Thymus (tissue), 11 donors: Measurements from ENCODE around the gene CES2. TPM values are rescaled to one million over a fixed set of nuclear protein-coding genes. Genes with fewer than 3 reads are reported as not detected.
"Not testable (repeated sequence)": the region's sequence is repeated elsewhere in the genome, so short reads cannot be mapped to it uniquely, and the experiment has no call there.

Source experiments
- DNase-seq, 9 donors: peaks; one replicate each; pipeline ENCODE4 v3.0.0-alpha.2; 2013; ENCODE audit warnings: low spot score in 9 of 9, low read depth in 6 of 9, missing footprints in 1 of 9
- H3K27ac ChIP-seq, 2 donors: one replicate each; pipeline ENCODE4 v1.5.1; 2013; ENCODE audit warnings: control low read depth in 1 of 2, low read depth in 1 of 2, low read length in 1 of 2, mild to moderate bottlenecking in 1 of 2, moderate library complexity in 1 of 2
- H3K27me3 ChIP-seq, 2 donors: one replicate each; pipeline ENCODE4 v1.5.1; 2013; ENCODE audit warnings: low read length in 1 of 2; ENCODE audit not compliant: control insufficient read depth in 2 of 2, insufficient read depth in 1 of 2
- H3K36me3 ChIP-seq, 2 donors: one replicate each; pipeline ENCODE4 v1.5.1; 2013; ENCODE audit warnings: low read length in 1 of 2, mild to moderate bottlenecking in 1 of 2, moderate library complexity in 1 of 2; ENCODE audit not compliant: control insufficient read depth in 2 of 2, insufficient read depth in 2 of 2
- H3K4me1 ChIP-seq, 2 donors: one replicate each; pipeline ENCODE4 v1.5.1; 2013; ENCODE audit warnings: low read length in 2 of 2; ENCODE audit not compliant: control insufficient read depth in 2 of 2, insufficient read depth in 2 of 2
- H3K4me3 ChIP-seq, 2 donors: one replicate each; pipeline ENCODE4 v1.5.1; 2013; ENCODE audit warnings: low read length in 2 of 2, control low read depth in 1 of 2, mild to moderate bottlenecking in 1 of 2
- H3K9me3 ChIP-seq, 2 donors: one replicate each; pipeline ENCODE4 v1.5.1; 2013; ENCODE audit warnings: low read length in 1 of 2, mild to moderate bottlenecking in 1 of 2; ENCODE audit not compliant: control insufficient read depth in 2 of 2, insufficient read depth in 1 of 2
- WGBS: extraction: QIAGEN DNeasy Blood & Tissue Kit; methylation state at CpG from one replicate; pipeline ENCODE4 v1.1.7; 2013; 5-methylcytosine and 5-hydroxymethylcytosine counted together
- polyA plus RNA-seq: library from polyadenylated mRNA; stranded (reverse); fragments of 200-250 nt; gene quantifications from one replicate; pipeline ENCODE4 v1.2.3, GENCODE V29; 2013
- total RNA-seq: library from RNA; stranded (reverse); fragments of 120-200 nt; gene quantifications from one replicate; pipeline ENCODE4 v1.2.4, GENCODE V29; 2013
- donor health status: healthy.

CES2 gene
- total and polyA plus RNA-seq, 2 donors = 15.8 to 16.7 TPM

DNA sequence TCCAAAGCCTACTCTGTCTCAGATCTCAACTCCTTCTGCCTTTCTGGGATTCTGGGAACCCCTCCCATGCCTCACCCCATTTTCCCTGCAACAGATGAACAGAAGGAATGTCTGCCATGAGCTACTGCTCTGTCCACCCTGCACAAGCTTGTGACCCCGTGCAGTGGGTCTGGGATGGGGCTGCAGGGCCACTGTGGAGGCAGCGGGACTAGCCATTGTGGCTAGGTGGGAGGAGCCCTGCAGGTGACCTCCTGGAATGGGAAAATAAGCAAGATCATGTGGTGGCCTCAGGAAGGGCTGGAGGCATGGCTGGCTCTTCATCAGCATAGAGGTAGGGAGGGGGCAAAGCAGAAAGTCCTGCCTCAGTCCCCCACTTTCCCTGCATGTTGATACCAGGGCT, 41.3 kb upstream of the CES2 start:
- 74% methylated on average over 2 of the region's 2 CpGs for WGBS

DNA sequence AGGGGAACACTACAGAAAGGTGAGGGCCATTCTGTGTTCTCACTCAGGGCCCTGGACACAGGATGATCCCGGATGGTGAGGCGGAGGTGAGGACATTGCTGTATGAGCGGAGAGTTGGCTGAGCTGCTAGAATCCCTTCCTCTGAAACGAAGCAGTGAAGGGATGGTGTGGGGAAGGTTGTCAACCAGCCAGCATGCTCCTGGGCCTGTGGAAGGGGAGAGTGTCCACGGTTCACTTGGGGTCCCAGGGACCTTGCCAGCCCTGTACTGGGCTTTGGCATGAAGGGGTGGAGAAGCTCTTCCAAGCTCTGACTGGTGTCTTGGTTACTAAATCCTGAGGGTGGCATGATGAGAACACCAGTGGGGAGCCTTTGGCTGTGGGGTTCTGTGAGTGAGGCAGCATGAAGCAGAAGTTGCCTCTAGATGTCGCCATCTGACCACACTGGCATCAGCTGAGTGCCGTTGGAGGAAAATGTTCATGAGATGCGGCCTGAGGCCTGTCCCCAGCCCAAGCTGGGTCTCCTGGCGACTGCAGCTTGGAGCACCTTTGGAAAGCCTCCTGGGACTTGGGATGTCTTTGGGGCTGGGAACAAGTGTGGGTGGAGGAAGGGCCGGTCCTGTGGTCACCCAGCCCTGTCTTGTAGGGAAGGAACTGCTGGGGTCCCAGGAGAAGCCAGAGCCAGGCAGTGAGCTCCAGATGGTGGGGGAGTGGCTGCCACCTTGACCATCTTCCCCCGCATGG, 40.2 kb upstream of the CES2 start:
- no peak overlapping the region for H3K4me3 ChIP-seq
- H3K27ac ChIP-seq = no peak overlapping the region
- DNase-seq = peak in 5 of 9 donors; percentile 37 to 72 (median 55)
- peaks cover 0 to 4% of the 10 kb centered on the region in 2 donors for H3K27me3 ChIP-seq
- WGBS = 64% methylated on average over 11 of the region's 11 CpGs
- no peaks in the 10 kb centered on the region for H3K4me1 ChIP-seq
- H3K36me3 ChIP-seq = no peaks in the 10 kb centered on the region
- H3K9me3 ChIP-seq = no peaks in the 10 kb centered on the region

More for the DNA sequence above, 41.3 kb upstream of the CES2 start:
- no peak for DNase-seq
- no peaks in the 10 kb centered on the region for H3K9me3 ChIP-seq
- H3K4me3 ChIP-seq = no peak overlapping the region
- no peaks in the 10 kb centered on the region for H3K36me3 ChIP-seq
- no peak overlapping the region for H3K27ac ChIP-seq
- H3K4me1 ChIP-seq = no peaks in the 10 kb centered on the region
- H3K27me3 ChIP-seq = no peaks in the 10 kb centered on the region

DNA sequence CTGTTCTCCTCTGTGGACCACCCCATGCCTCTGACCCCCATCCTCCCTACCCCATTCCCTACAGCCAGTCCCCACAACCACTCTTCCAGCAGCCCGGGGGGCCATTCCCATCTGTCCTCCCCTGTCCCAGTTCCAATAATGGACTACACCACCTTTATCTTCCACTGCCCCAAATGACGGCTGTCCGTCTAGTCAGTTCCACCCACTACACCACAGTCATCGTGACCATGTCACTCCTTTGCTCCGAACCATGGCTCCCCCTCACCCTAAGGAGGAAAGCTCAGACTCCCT, 39.7 kb upstream of the CES2 start:
- H3K27ac ChIP-seq = no peak overlapping the region
- H3K27me3 ChIP-seq = peaks cover 0 to 8% of the 10 kb centered on the region in 2 donors
- H3K9me3 ChIP-seq = no peaks in the 10 kb centered on the region
- no peaks in the 10 kb centered on the region for H3K36me3 ChIP-seq
- H3K4me3 ChIP-seq = no peak overlapping the region
- no peak for DNase-seq
- no peaks in the 10 kb centered on the region for H3K4me1 ChIP-seq
- WGBS = 98% methylated on average over 5 of the region's 5 CpGs

DNA sequence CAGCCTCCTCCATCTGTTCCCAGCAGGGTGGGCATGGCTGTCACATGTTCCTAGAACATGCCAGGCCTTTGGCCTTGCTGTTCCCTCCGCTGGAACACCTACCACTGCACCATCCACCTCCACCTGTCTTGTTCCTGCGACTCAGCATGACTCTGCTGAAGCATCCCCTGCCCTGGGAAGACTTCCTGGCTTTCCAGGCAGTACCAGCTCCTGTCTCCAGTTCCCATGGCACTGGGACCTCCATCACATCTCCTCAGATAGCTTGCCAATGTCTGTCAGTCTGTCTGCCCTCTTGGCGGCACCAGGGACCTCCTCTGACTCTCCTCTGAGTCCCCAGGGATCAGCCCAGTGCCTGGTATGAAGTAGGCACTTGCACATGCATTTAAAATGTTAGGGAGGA, 39.3 kb upstream of the CES2 start:
- no peak for DNase-seq
- Histone ChIP-seq H3K27ac (no peak overlapping the region), H3K27me3 (peaks cover 0 to 11% of the 10 kb centered on the region in 2 donors), H3K4me3 (no peak overlapping the region), H3K9me3 (no peaks in the 10 kb centered on the region), H3K4me1 (no peaks in the 10 kb centered on the region), H3K36me3 (no peaks in the 10 kb centered on the region)
- WGBS = 96% methylated on average over 3 of the region's 3 CpGs

DNA sequence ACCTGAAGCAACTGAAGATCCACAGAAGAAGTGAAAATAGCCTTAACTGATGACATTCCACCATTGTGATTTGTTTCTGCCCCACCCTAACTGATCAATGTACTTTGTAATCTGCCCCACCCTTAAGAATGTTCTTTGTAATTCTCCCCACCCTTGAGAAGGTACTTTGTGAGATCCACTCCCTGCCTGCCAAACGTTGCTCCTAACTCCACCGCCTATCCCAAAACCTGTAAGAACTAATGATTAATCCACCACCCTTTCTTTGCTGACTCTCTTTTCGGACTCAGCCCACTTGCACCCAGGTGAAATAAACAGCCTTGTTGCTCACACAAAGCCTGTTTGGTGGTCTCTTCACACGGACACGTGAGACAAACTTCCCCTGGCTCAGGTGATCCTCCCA, 38.6 kb upstream of the CES2 start:
- not testable (repeated sequence) for H3K36me3 ChIP-seq, H3K4me3 ChIP-seq, H3K27ac ChIP-seq, H3K9me3 ChIP-seq, H3K4me1 ChIP-seq, DNase-seq
- H3K27me3 ChIP-seq = peaks cover 0 to 14% of the 10 kb centered on the region in 2 donors
- WGBS = 95% methylated on average over 5 of the region's 5 CpGs

DNA sequence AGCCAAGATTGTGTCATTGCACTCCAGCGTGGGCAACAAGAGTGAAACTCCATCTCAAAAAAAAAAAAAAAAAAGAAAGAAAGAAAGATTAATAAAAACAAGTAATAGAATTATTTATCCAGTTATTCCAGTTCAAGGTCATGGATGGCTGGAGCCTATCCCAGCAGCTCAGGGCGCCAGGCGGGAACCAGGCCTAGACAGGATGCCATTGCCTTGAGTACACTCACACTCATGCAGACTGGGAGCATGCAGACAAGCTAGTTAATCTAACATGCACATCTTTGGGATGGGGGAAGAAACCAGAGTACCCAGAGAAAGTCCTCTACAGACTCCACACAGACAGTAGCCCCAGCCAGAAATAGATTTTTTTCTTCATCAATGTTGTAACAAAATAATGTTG, 37.1 kb upstream of the CES2 start:
- WGBS = 95% methylated on average over 3 of the region's 3 CpGs
- DNase-seq = no peak
- H3K4me1 ChIP-seq = no peaks in the 10 kb centered on the region
- no peak overlapping the region for H3K4me3 ChIP-seq
- H3K36me3 ChIP-seq = no peaks in the 10 kb centered on the region
- H3K27ac ChIP-seq = no peak overlapping the region
- H3K27me3 ChIP-seq = peaks cover 0 to 14% of the 10 kb centered on the region in 2 donors
- no peaks in the 10 kb centered on the region for H3K9me3 ChIP-seq

DNA sequence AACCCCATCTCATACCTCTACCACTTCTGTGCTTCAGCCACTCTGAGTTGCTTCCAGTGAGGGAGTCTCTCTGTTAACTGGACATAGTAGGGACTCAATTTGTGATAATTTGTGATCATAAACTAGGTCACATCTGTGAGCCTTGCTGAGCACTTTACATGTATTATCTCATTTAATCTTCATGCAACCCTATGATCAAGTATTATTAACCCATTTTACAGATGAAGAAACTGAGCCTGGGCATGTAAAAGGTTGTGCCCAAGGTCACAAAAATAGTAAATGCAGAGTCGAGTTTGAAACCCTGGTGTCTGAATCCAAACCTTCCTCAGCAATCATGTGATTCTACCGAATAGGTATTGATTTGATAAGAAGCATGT, 36.4 kb upstream of the CES2 start:
- Histone ChIP-seq H3K36me3 (no peaks in the 10 kb centered on the region), H3K4me1 (no peaks in the 10 kb centered on the region), H3K27me3 (peaks cover 0 to 14% of the 10 kb centered on the region in 2 donors), H3K27ac (no peak overlapping the region), H3K4me3 (no peak overlapping the region), H3K9me3 (no peaks in the 10 kb centered on the region)
- DNase-seq = no peak
- WGBS = 95% methylated on average over 2 of the region's 2 CpGs

DNA sequence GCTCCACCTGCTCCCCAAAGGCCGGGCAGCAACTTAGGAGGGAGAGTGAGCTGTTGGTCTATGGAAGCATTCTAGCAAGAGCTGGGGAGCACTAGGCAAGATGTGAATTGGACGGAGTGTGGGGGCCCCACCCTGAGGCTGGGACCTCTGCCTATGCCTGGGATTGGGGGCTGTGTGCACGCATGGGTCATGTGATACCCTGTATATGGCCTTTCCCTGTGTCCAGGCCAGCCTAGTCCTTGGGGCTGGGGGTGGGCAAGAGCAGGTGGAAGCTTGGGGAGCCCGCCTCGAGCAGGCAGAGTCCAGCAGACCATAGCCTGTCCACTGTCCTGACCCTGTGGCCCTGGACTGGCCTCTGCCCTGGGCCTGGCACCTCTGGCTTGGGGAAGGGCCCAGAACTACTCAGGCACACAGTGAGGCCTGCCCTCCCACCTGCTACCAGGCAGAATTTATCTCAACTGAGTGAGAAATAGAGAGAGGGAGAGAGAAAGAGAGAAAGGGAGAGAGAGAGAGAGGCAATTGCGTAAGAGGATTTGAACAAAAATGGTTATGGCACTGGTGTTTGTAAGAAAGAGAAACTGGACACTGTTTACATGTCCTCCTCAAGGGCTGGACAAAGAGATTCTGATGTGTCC, 35.9 kb upstream of the CES2 start:
- H3K36me3 ChIP-seq = no peaks in the 10 kb centered on the region
- H3K4me3 ChIP-seq = no peak overlapping the region
- no peaks in the 10 kb centered on the region for H3K4me1 ChIP-seq
- H3K27ac ChIP-seq = no peak overlapping the region
- peaks cover 0 to 14% of the 10 kb centered on the region in 2 donors for H3K27me3 ChIP-seq
- no peaks in the 10 kb centered on the region for H3K9me3 ChIP-seq
- 96% methylated on average over 6 of the region's 6 CpGs for WGBS
- DNase-seq = no peak

DNA sequence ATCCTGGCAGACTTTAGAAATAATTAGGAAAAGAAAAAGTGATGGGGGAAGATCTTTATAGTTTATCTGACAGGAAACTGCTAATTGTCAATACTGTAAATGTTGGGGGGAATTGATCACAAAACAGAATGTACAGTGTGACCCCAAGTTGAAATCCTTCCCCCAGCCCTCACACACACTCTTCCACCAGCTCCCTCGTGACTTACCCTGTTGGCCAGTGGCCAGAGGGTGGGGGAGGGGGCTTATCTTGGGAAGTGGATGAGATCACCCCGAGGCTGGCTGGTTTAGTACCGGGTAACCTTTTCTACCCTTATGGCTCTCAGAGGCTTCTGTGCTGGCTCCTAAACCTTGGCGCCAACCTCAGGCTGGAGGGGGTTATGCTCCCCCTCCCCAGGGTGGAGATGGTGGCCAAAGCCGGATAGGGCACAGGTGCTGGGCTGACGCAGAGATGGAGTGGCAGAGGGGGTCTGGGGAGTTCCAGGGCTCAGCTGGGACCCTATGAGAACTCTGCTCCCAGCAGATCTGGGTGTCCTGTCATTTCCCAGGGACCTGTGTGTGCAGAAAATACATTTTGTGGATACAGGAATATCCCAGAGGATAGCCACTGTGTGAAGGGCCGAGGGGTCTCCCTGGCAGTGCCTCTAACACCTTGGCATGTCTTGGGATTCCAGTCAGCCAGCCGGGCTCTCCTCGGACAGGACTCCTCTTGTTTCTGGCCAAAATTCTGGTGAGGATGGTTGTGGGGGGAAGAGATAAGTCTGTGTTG, 35.2 kb upstream of the CES2 start:
- H3K27me3 ChIP-seq = peaks cover 0 to 14% of the 10 kb centered on the region in 2 donors
- no peak for DNase-seq
- no peak overlapping the region for H3K27ac ChIP-seq
- H3K36me3 ChIP-seq = no peaks in the 10 kb centered on the region
- H3K9me3 ChIP-seq = no peaks in the 10 kb centered on the region
- H3K4me3 ChIP-seq = no peak overlapping the region
- WGBS = 66% methylated on average over 9 of the region's 9 CpGs
- H3K4me1 ChIP-seq = no peaks in the 10 kb centered on the region
